IPS DF 4.7 (cell line): ENCODE results near the gene DHDH.

ENCODE experiments used
- DNase-seq: peaks from one replicate; pipeline ENCODE4 v3.0.0-alpha.2; 2013; ENCODE audit warnings: low spot score; ENCODE audit errors: extremely low read depth

Gene DHDH

DNA sequence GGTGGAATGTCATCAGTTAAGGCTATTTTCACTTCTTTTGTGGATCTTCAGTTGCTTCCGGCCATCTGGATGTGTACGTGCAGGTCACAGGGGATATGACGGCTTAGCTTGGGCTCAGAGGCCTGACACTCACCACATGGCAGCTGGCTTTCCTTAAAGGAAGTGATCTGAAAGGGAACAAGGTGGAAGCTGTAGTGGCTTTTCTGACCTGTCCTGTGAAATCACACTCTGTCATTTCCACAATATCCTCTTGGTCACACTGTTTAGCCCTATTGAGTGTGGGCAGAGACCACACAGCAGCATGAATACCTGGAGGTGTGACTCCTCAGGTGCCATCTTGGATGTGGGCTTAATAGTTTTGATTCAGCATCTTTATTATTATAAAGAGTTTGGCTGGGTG, 16.7 kb downstream of the DHDH start:
- DNase-seq = no peak

DNA sequence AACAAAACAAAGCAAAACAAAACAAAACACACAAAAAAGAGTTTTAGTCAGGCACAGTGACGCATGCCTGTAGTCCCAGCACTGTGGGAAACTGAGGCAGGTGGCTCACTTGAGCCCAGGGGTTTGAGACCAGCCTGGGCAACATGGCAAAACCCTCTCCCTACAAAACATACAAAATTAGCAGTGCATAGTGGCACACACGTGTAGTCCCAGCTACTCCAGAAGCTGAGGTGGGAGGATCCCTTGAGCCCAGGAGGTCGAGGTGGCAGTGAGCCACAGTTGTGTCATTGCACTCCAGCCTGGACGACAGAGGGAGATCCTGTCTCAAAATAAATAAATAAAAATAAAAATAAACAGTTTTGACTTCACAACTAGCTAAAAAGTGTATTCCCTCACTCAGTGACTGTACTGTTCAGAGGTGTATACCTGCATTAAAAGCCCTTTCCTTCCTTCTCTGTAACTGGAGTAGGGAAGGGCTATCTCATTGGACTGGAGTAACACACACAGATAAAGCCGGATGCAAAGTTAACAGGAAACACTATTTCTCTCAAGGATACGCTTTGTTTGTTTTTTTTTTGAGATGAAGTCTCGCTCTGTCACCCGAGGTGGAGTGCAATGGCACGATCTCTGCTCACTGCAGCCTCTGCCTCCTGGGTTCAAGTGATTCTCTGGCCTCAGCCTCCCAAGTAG, 17.5 kb downstream of the DHDH start:
- DNase-seq = no peak

DNA sequence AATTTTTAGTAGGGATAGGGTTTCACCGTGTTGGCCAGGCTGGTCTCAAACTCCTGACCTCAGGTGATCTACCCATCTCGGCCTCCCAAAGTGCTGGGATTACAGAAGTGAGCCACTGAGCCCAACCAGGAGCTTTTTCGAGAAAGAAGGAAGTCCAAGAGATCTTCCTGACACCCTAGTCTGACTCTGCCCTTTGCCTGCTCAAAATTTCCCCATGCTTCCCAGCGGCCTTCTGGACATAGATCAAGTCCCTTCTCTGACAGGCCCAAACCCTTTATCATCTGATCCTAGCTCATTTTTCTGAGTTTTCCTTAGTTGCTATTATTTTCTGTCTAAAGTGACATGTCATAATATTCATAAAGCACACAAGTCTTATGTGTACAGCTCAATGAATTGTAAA, 19.6 kb downstream of the DHDH start:
- no peak for DNase-seq

DNA sequence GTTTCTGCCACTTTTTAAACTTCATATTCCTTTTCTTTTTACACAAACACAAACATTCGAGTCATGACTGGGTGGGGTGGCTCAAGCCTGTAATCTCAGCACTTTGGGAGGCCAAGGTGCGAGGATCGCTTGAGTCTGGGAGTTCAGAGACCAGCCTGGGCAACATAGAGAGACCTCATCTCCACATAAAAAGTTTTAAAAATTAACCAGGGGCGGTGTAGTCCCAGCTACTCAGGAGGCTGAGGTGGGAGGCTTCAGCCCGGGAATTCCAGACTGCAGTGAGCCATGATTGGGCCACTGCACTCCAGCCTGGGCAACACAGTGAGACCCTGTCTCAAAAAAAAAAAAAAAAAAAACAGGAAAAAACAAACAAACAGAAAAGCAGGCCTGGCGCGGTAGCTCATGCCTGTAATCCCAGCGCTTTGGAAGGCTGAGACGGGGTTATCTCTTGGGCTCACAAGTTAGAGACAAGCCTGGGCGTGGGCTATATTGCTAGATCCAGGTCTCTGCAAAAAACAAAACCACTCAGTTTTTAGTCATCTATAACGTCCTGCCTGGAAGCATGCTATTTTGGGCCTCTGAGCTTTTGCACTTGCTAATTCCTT, 20.6 kb downstream of the DHDH start:
- DNase-seq = no peak

DNA sequence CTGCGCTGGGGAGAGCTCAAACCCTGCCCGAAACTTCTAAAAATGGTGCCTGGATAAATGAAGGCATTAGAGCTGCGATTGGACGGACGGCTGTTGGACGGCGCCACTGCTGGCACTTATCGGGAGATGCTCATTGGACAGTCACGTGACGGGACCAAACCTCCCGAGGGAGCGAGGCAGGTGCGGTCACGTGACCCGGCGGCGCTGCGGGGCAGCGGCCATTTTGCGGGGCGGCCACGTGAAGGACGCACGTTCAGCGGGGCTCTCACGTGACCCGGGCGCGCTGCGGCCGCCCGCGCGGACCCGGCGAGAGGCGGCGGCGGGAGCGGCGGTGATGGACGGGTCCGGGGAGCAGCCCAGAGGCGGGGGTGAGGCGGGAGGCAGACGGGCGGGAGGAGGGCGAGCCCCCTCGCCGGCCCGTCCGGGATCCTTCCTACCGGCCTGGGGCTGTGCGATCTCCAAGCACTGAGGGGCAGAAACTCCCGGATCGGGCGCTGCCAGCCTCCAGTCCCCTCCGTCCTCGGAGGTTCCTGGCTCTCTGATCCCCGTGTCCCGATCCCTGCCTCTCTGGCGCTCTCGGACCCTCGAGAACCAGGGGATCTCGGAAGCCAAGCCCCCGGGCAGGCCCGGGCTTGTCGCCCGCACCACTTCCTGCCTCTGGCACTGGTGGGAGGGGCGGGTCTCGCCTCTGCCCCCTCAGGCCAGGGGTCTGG, 21.3 kb downstream of the DHDH start, which contains the start of gene BAX:
BAX (plus strand) TSS at position 281 of the 713 bp plus-strand sequence; CDS start at position 335, 54 bp downstream.
- DNase-seq = peak; percentile 93

DNA sequence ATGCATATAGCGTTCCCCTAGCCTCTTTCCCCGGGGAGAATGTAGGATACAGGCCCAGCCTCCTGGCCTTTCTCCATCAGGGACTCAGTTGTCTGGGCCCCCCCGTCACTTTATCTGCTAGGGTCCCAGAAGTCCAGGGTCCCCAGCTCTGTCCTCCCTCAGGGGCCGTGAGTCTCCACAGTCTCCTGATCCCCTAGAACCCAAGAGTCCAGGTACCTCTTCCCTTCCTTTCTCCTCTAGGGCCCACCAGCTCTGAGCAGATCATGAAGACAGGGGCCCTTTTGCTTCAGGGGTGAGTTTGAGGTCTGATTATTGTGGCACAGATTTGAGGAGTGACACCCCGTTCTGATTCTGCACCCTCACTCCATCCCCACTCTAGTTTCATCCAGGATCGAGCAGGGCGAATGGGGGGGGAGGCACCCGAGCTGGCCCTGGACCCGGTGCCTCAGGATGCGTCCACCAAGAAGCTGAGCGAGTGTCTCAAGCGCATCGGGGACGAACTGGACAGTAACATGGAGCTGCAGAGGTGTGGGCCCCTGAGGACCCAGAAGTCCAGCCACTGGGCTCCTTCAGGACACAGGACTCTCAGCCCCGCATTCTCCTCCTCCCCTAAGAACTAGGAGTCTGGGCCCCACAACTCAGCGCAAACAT, 21.9 kb downstream of the DHDH start:
- DNase-seq = no peak

DNA sequence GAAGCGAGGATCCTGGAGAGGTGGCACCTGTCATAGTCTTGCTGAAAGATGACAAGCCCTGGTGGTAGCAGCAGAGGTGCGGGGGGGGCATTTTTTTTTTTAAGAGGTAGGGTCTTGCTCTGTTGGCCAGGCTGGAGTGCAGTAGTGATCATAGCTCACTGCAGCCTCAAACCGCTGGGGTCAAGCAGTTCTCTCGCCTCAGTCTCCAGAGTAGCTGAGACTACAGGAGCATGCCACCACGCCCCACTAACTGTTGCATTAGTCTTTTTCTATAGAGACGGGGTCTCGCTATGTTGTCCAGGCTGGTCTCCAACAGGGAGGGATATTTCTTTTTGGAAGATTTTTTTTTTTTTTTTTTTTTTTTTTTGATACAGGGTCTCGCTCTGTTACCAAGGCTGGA, 24.5 kb downstream of the DHDH start:
- DNase-seq = no peak

DNA sequence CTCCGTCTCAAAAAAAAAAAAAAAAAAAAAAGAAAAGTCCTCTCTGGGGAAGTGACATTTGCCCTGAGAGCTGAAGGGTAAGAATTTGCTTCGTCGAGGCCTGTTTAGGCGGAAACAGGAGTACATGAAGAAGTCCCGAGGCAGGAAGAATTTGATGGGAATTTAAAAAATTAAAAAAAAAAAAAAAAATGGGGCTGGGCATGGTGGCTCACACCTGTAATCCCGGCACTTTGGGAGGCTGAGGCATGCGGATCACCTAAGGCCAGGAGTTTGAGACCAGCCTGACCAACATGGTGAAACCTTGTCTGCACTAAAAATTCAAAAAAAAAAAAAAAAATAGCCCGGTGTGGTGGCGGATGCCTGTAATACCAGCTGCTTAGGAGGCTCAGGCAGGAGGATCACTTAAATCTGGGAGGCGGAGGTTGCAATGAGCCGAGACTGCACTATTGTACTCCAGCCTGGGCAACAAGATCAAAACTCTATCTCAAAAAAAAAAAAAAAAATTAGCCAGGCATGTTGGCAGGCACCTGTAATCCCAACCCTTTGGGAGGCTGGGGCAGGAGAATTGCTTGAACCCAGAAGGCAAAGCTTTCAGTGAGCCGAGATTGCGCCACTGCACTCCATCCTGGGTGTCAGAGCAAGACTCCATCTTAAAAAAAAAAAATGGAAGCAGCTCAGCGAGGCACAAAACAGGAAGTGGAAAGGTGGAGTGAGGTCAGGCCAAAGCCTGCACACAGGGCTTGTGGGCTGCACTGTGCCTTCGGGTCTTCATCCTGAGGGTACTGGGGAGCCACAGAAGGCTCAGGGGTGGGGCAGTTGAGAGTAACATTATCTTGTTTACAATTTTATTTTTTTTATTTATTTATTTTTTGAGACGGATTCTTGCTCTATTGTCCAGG, 26.1 kb downstream of the DHDH start:
- DNase-seq = no peak

DNA sequence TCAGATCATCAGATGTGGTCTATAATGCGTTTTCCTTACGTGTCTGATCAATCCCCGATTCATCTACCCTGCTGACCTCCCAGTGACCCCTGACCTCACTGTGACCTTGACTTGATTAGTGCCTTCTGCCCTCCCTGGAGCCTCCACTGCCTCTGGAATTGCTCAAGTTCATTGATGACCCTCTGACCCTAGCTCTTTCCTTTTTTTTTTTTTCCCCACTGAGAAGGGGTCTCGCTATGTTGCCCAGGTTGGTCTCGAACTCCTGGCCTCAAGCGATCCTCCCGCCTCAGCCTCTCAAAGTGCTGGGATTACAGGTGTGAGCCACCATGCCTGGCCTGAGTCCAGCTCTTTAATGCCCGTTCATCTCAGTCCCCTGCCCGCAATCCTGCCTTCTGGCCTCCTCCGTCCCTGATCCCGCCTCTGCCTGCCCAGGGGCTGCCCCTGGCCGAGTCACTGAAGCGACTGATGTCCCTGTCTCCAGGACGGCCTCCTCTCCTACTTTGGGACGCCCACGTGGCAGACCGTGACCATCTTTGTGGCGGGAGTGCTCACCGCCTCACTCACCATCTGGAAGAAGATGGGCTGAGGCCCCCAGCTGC, 27.7 kb downstream of the DHDH start:
- DNase-seq = no peak

DNA sequence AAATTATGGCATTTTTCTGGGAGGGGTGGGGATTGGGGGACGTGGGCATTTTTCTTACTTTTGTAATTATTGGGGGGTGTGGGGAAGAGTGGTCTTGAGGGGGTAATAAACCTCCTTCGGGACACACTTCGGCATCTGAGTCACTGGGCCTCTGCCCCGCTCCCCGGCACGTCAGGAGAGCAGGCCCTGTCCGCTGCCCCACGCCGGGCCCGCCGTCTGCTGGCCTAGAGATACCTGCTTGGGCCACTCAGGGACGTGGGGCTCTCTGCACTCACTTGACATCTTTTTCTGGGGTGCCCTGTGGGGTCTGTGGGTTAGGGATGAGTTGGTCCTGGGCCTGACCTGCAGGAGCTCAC, 28.2 kb downstream of the DHDH start:
- no peak for DNase-seq

DNA sequence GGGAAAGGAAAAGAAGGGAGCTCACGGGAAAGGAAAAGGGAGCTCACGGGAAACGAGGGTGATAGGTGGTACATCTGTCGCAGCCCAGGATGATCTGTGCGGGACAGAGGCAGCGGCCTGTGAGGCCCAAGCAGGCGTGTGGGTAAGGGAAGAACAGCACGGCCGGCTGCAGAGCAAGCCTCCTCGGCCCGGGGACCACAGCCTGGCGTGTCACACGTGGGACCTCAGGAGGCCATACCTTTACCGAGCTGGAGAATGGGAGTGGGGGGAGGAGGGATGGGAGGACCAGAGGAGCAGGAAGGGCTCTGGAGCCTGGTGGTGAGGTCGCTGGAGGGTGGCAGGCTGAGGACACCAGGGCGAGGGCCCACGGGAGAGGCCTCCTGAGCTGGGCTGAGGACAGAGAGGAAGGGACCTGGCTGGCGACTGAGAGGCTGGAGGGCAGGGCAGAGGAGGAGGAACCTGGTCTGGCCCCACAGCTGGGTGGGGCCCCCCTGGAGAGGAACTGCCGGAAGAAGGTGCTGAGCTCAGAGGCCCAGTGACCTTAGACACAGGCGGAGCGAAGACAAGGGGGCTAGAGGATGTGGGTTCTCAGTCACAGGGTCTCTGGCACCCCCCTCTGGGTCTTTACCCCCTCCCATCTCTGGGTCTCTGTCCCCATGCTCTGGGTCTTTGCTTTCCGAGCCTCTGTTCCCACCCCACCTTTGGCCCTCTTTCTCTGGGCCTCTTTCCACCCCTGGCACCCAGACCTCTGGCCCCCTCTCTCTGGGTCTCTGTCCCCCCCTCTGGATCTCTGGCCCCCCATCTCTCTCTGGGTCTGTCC, 28.7 kb downstream of the DHDH start:
- DNase-seq = no peak

DNA sequence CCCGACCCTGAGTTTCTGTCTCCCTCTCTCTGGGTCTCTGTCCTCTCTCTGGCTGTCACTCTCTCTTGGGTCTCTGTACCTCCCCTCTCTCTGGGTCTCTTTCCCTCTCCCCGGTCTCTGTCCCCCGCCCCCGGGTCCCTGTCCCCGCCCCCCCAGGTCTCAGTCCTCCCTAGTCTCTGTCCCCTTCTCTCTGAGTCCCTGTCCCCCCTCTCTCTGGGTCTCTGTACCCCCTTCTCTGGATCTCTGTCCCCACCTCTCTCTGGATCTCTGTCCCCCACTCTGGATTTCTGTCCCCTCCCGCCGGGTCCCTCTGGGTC, 29.3 kb downstream of the DHDH start:
- no peak for DNase-seq

DNA sequence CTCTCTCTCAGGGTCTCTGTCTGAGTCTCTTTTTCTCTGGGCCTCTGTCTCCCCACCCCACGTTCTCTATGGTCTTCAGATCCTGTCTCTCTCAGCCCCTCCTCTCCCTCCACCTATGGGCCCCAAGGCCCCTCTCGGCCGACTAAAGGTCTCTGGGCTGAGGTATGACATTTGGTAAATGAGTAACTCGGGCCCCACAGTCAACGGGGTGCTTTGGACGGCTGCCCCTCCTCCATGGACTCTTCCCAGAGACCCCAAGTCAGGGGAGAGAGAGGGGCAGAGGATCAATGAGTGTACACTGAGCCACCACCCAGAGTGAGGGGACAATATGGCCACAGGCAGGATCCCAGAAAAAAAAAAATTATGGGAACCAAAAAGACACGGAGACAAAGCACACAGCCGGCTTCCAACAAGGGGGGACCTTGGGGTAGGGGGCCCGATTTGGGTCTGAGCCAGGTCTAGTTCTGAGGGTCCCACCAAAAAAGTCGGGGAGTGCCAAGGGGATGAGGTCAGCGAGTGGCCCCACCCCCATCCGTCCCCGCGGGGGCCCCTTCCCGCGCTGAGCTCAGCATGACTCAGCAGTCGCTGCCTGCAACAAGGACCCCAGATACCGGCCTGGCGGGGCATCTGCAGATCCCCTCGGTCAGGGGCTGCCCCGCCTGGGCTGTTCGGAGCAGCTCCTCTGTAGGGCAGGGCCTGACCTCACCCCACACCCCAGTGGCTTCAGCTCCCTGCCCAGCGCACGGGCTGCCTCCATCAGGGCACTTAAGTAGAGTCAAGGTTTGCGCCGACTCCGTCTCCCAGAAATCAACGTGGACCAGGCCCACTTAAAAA, 30.1 kb downstream of the DHDH start:
- no peak for DNase-seq

DNA sequence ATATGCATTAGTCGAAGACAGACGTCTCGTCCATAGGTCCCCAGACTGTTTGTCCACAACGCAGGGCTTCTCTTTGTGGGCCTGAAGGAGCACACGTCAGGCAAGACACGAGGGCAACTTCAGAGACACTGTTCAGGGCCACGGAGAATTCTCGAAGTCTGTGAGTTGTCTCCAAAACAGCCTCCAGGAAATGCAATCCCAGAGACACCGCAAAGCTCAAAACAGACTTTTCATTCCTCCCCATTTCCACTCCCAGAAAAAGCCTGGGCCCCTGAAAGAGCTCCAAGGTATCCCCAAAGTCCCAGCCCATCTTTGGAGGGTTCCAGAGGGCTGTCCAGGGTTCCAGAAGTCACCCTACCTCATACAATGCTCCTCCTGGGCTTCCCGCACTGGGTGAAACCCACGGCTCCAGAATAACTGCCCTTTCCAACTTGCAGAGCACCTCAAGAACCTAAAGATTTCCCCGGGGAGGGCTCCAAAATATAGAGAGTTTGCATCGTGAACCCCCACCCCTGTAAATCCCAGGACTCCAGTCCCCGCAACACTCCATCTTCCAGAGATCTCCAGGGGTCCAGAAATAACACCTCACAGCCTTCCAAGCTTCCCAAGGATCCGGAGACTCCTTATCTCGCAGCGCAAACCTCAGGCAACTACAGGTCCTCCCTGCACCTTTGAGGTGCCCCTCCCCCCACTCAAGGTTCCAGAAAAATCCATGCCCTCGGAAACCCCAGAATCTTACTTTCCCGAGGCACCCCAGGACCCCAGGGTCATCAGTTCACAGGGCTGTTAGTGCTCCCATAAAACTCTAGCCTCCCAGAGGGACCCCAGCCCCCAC, 30.9 kb downstream of the DHDH start:
- no peak for DNase-seq

DNA sequence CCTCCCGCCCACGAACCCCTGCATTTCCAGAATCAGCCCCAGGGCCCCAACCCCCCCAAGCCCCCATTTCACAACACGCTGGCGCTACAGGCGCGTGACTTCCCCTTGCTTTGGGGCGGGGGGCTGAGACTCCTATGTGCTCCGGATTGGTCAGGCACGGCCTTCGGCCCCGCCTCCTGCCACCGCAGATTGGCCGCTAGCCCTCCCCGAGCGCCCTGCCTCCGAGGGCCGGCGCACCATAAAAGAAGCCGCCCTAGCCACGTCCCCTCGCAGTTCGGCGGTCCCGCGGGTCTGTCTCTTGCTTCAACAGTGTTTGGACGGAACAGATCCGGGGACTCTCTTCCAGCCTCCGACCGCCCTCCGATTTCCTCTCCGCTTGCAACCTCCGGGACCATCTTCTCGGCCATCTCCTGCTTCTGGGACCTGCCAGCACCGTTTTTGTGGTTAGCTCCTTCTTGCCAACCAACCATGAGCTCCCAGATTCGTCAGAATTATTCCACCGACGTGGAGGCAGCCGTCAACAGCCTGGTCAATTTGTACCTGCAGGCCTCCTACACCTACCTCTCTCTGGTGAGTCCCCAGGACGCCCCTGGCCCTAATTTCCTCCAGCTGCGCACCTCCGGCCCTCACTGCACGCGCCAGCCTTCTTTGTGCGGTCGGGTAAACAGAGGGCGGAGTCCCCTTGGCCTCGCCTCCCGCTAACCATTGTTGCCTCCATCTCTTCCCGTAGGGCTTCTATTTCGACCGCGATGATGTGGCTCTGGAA, 31.7 kb downstream of the DHDH start, which contains the start of gene FTL:
FTL (plus strand) TSS at position 270 of the 766 bp plus-strand sequence; CDS start at position 469, 199 bp downstream.
- no peak for DNase-seq

DNA sequence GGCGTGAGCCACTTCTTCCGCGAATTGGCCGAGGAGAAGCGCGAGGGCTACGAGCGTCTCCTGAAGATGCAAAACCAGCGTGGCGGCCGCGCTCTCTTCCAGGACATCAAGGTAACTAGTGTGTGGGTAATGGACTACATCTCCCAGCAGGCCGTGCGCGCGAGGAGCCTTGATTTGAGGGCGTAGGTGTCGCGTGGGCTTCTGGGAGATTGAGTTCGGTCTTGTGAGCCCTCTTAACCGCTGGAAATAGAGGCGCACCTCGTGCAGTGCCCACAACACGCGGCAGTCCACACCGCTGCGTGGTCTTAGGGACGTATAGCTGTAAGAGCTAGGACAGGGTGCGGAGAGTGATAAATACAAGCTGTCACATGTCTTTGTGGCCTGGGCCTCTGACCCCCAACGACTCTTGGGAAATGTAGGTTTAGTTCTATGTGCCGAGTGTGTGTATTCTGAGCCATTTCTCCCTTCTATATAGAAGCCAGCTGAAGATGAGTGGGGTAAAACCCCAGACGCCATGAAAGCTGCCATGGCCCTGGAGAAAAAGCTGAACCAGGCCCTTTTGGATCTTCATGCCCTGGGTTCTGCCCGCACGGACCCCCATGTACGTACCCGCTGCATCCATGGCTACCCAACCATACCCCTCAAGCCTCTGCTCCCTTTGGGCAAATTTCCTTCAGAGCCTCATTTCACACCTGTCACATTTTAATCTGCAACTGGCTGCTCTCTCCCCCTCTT, 32.5 kb downstream of the DHDH start:
- DNase-seq = no peak
